Epithelial cell of proximal tubule (primary cell): Measurements from ENCODE around the gene CELF5. TPM values are rescaled to one million over a fixed set of nuclear protein-coding genes. Genes with fewer than 3 reads are reported as not detected.

Source experiments
- DNase-seq: peaks from one replicate; pipeline ENCODE4 v3.0.0-alpha.2; 2011; ENCODE audit warnings: low read depth
- H3K4me3 ChIP-seq: 2 replicates; pipeline ENCODE4 v1.5.1; 2011; ENCODE audit warnings: low read depth, mild to moderate bottlenecking, low read length
- CTCF ChIP-seq: conservative IDR thresholded peaks from 2 replicates; pipeline ENCODE4 v1.5.1; 2012; ENCODE audit warnings: low read depth, mild to moderate bottlenecking, low read length
- total RNA-seq: library from RNA; depleted of rRNA; stranded (reverse); fragments of >200 nt; gene quantifications from 2 replicates; pipeline ENCODE4 v1.2.3, GENCODE V29; 2015

The CELF5 gene
- total RNA-seq, 1 donor from 2014 or later, result not detected

- DNase-seq, result no peak
- no peak for TF ChIP-seq CTCF
- no peak overlapping the region for H3K4me3 ChIP-seq
Observed at GRCh38 chr19:3236272-3236671, 11.8 kb downstream of the CELF5 start.

GRCh38 chr19:3238066-3238561, 13.7 kb downstream of the CELF5 start:
- no peak for TF ChIP-seq CTCF

GRCh38 chr19:3239367-3239766, 14.9 kb downstream of the CELF5 start:
- no peak for TF ChIP-seq CTCF
- no peak overlapping the region for H3K4me3 ChIP-seq
- DNase-seq, result no peak

More at GRCh38 chr19:3238066-3238561, 13.7 kb downstream of the CELF5 start:
- no peak for DNase-seq
- no peak overlapping the region for H3K4me3 ChIP-seq

GRCh38 chr19:3243819-3244700, 19.6 kb downstream of the CELF5 start:
- DNase-seq, result no peak
- no peak for TF ChIP-seq CTCF
- H3K4me3 ChIP-seq, result no peak overlapping the region

- no peak for DNase-seq
- no peak overlapping the region for H3K4me3 ChIP-seq
- TF ChIP-seq CTCF, result no peak
Observed at GRCh38 chr19:3245050-3245449, 20.6 kb downstream of the CELF5 start.

- no peak for DNase-seq
- no peak for TF ChIP-seq CTCF
- no peak overlapping the region for H3K4me3 ChIP-seq
Observed at GRCh38 chr19:3248728-3249326, 24.4 kb downstream of the CELF5 start.
